Osteoblast (primary cell): ENCODE measurements around the gene NPBWR2. TPM values are rescaled to one million over a fixed set of nuclear protein-coding genes. Genes with fewer than 3 reads are reported as not detected.

Experiments used
- DNase-seq: peaks from one replicate; pipeline ENCODE4 v3.0.0; 2011; ENCODE audit warnings: low spot score, mixed read lengths; ENCODE audit not compliant: insufficient read length; ENCODE audit errors: missing footprints
- H2AFZ ChIP-seq: 2 replicates; pipeline ENCODE4 v1.6.0; 2011; ENCODE audit warnings: mild to moderate bottlenecking, low read length
- H3K27ac ChIP-seq: 2 replicates; pipeline ENCODE4 v1.5.1; 2011; ENCODE audit warnings: mild to moderate bottlenecking, low read depth, low read length, moderate library complexity
- H3K27me3 ChIP-seq: 2 replicates; pipeline ENCODE4 v1.6.0; 2012; ENCODE audit warnings: mild to moderate bottlenecking, control low read depth, inconsistent platforms, low read length, moderate library complexity; ENCODE audit not compliant: insufficient read depth
- H3K36me3 ChIP-seq: 2 replicates; pipeline ENCODE4 v1.5.1; 2011; ENCODE audit warnings: mild to moderate bottlenecking, low read length, control low read depth, moderate library complexity; ENCODE audit not compliant: insufficient read depth
- H3K4me1 ChIP-seq: 2 replicates; pipeline ENCODE4 v1.5.1; 2011; ENCODE audit warnings: mild to moderate bottlenecking, low read length, control low read depth, moderate library complexity; ENCODE audit not compliant: insufficient read depth
- H3K4me2 ChIP-seq: 2 replicates; pipeline ENCODE4 v1.6.0; 2011; ENCODE audit warnings: mild to moderate bottlenecking, low read length; ENCODE audit not compliant: insufficient read depth
- H3K4me3 ChIP-seq: fragments of 200-600 bp; sonication (generic); 3 replicates; pipeline ENCODE4 v1.5.1; 2012; ENCODE audit warnings: mild to moderate bottlenecking, low read length, inconsistent platforms; ENCODE audit not compliant: insufficient read depth
- H3K79me2 ChIP-seq: 2 replicates; pipeline ENCODE4 v1.6.0; 2012; ENCODE audit warnings: mild to moderate bottlenecking, low read length, control low read depth, inconsistent platforms; ENCODE audit not compliant: insufficient read depth
- H3K9me3 ChIP-seq: 2 replicates; pipeline ENCODE4 v1.5.1; 2011; ENCODE audit warnings: low read depth, low read length, control low read depth
- H4K20me1 ChIP-seq: 2 replicates; pipeline ENCODE4 v1.6.0; 2012; ENCODE audit warnings: mild to moderate bottlenecking, low read length, control low read depth; ENCODE audit not compliant: insufficient read depth
- CTCF ChIP-seq: IDR thresholded peaks from 2 replicates; pipeline ENCODE4 v1.5.1; 2011; ENCODE audit warnings: mild to moderate bottlenecking, low read depth, low read length, moderate library complexity; ENCODE audit errors: extremely low read depth
- total RNA-seq: library from RNA; depleted of rRNA; stranded (reverse); fragments of >200 nt; gene quantifications from 2 replicates; pipeline ENCODE4 v1.2.3, GENCODE V29; 2012

The NPBWR2 gene
- total RNA-seq, 1 donor = not detected

DNA sequence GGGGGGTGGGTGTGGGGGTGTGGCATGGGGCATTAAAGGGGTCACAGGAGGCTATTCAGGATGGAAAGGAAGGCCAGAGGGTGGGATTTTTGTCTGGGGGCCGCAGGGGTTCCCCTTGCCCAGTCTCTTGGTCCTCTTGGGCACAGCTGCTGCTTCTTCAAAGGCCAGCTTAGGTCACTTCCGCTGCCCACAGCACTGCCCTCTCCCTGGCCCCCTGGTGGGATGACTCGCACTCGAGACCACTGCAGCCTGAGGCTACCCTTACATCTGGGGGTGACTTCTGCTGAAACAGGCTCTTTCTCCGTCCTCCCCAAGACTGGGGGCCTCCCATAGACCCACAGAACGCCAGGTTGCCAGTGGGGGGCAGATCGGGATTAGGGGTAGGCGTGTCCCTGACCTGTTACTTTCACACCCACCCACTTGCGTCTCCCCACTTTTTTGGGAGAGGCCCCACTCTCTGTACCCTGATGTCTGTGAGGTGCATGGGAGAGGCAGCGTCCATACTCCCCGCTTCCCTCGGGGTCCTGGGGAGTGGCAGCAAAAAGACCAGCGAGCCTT is 24.5 kb downstream of the NPBWR2 start:
- DNase-seq = no peak

GRCh38 chr20:64082126-64082731 is 25.1 kb downstream of the NPBWR2 start:
- Histone ChIP-seq H3K4me2 (no peak overlapping the region), H2AFZ (no peak overlapping the region)

More for the DNA sequence above, 24.5 kb downstream of the NPBWR2 start:
- H3K79me2 ChIP-seq = no peaks in the 10 kb centered on the region
- peaks cover 8% of the 10 kb centered on the region for H4K20me1 ChIP-seq
- H3K27me3 ChIP-seq = peaks cover 40% of the 10 kb centered on the region
- no peak for TF ChIP-seq CTCF
- no peak overlapping the region for H3K27ac ChIP-seq
- H3K4me3 ChIP-seq = no peak overlapping the region
- peak overlapping the region; percentile 61 for H3K4me2 ChIP-seq
- no peak overlapping the region for H2AFZ ChIP-seq
- peaks cover 15% of the 10 kb centered on the region for H3K4me1 ChIP-seq
- no peaks in the 10 kb centered on the region for H3K9me3 ChIP-seq
- H3K36me3 ChIP-seq = no peaks in the 10 kb centered on the region

DNA sequence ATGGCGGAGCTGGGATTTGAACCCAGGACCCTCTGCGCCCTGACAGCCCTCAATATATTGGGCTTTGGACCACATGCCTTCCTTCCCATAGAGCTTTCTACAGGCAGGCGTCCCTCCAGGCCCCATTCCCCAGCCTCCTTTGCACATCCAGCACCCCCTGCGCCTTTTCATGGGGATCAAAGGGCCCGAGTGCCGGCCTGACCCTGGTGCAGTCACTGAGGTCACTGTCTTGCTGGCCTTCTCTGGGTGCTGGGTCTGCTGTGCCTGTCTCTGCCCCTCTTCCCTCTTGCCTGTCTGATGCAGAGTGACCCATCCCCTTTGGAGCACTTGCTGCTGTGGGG is 25.8 kb downstream of the NPBWR2 start:
- Histone ChIP-seq H2AFZ (no peak overlapping the region), H3K9me3 (no peaks in the 10 kb centered on the region), H3K4me2 (no peak overlapping the region), H3K36me3 (no peaks in the 10 kb centered on the region), H4K20me1 (peaks cover 11% of the 10 kb centered on the region), H3K27me3 (peaks cover 37% of the 10 kb centered on the region), H3K4me1 (peaks cover 15% of the 10 kb centered on the region), H3K27ac (no peak overlapping the region), H3K4me3 (no peak overlapping the region), H3K79me2 (no peaks in the 10 kb centered on the region)
- no peak for TF ChIP-seq CTCF
- DNase-seq = no peak

More at GRCh38 chr20:64082126-64082731, 25.1 kb downstream of the NPBWR2 start:
- H3K36me3 ChIP-seq = no peaks in the 10 kb centered on the region
- peaks cover 11% of the 10 kb centered on the region for H4K20me1 ChIP-seq
- H3K79me2 ChIP-seq = no peaks in the 10 kb centered on the region
- no peak for DNase-seq
- no peaks in the 10 kb centered on the region for H3K9me3 ChIP-seq
- no peak for TF ChIP-seq CTCF
- peaks cover 15% of the 10 kb centered on the region for H3K4me1 ChIP-seq
- H3K27me3 ChIP-seq = peaks cover 37% of the 10 kb centered on the region
- no peak overlapping the region for H3K4me3 ChIP-seq
- H3K27ac ChIP-seq = no peak overlapping the region

- H3K27ac ChIP-seq = no peak overlapping the region
- no peak for TF ChIP-seq CTCF
- H3K4me1 ChIP-seq = peaks cover 15% of the 10 kb centered on the region
- H3K4me3 ChIP-seq = no peak overlapping the region
- no peaks in the 10 kb centered on the region for H3K36me3 ChIP-seq
- DNase-seq = no peak
- no peaks in the 10 kb centered on the region for H3K9me3 ChIP-seq
- H3K79me2 ChIP-seq = no peaks in the 10 kb centered on the region
- no peak overlapping the region for H3K4me2 ChIP-seq
- peaks cover 11% of the 10 kb centered on the region for H4K20me1 ChIP-seq
- no peak overlapping the region for H2AFZ ChIP-seq
- H3K27me3 ChIP-seq = peaks cover 32% of the 10 kb centered on the region
Measured at GRCh38 chr20:64080813-64081623, 26.3 kb downstream of the NPBWR2 start.
